MCF 10A (cell line): Measurements from ENCODE around the gene MACROD1. TPM values are rescaled to one million over a fixed set of nuclear protein-coding genes. Genes with fewer than 3 reads are reported as not detected.

Source experiments
- BruUV-seq: library from RNA; stranded (reverse); fragments of 400-500 nt; replicated peaks from 2 replicates; lab custom pipeline; 2021; lab: Mats Ljungman, UMichigan
- CTCF ChIA-PET: fragments of 300-600 bp; sonication (Branson Sonifier 250); formaldehyde crosslinking; extraction: SDS; loops from one replicate; lab custom pipeline; 2021; ENCODE audit warnings: antibody characterized with exemption, inconsistent platforms; lab: Yijun Ruan, JAX
- POLR2A ChIA-PET: fragments of 300-600, 350-650 bp; sonication (Branson Sonifier 250); formaldehyde crosslinking; extraction: SDS; loops from one replicate; lab custom pipeline; 2020; ENCODE audit warnings: antibody characterized with exemption, inconsistent platforms; lab: Yijun Ruan, JAX
- DNase-seq: peaks from one replicate; pipeline ENCODE4 v3.0.0-alpha.2; 2018; ENCODE audit not compliant: unreplicated experiment
- H3K27ac Mint-ChIP-seq: one replicate; pipeline ENCODE4 v1.8.0; 2022; ENCODE audit warnings: mild to moderate bottlenecking, low read depth, mixed read lengths; ENCODE audit not compliant: unreplicated experiment
- H3K27me3 Mint-ChIP-seq: one replicate; pipeline ENCODE4 v1.8.0; 2022; ENCODE audit warnings: mixed read lengths; ENCODE audit not compliant: insufficient read depth, unreplicated experiment
- H3K36me3 Mint-ChIP-seq: one replicate; pipeline ENCODE4 v1.8.0; 2022; ENCODE audit warnings: mild to moderate bottlenecking, moderate library complexity, mixed read lengths; ENCODE audit not compliant: insufficient read depth, unreplicated experiment
- H3K4me1 Mint-ChIP-seq: one replicate; pipeline ENCODE4 v1.8.0; 2022; ENCODE audit warnings: mixed read lengths; ENCODE audit not compliant: insufficient read depth, unreplicated experiment
- H3K4me3 Mint-ChIP-seq: one replicate; pipeline ENCODE4 v1.8.0; 2022; ENCODE audit warnings: mild to moderate bottlenecking, moderate library complexity, mixed read lengths; ENCODE audit not compliant: unreplicated experiment
- H3K9me3 Mint-ChIP-seq: one replicate; pipeline ENCODE4 v1.8.0; 2022; ENCODE audit warnings: mixed read lengths; ENCODE audit not compliant: unreplicated experiment
- CTCF ChIP-seq: fragments of 200-600 bp; IDR thresholded peaks from one replicate; pipeline ENCODE4 v1.8.0; 2022; ENCODE audit warnings: antibody characterized with exemption, mild to moderate bottlenecking; ENCODE audit not compliant: unreplicated experiment
- intact Hi-C: fragments of 100-400 bp; cut with micrococcal nuclease; formaldehyde crosslinking; loops from 2 replicates; pipeline ENCODE4 v1.14.1; 2022
- total RNA-seq: library from RNA; stranded (reverse); gene quantifications from 2 replicates; pipeline ENCODE4 v1.2.3, GENCODE V29; 2022

The MACROD1 gene
- total RNA-seq, 1 experiment from 2014 or later: 15.1 TPM

GRCh38 chr11:64071849-64072248 lies 94.1 kb downstream of the MACROD1 start:
- no peak for DNase-seq
- Mint-ChIP-seq H3K27me3 (no peaks in the 10 kb centered on the region), H3K4me1 (no peaks in the 10 kb centered on the region), H3K27ac (no peak overlapping the region), H3K36me3 (peaks cover 6% of the 10 kb centered on the region), H3K4me3 (no peak overlapping the region), H3K9me3 (no peaks in the 10 kb centered on the region)
- ChIA-PET CTCF (no interaction called here), POLR2A (interaction anchor here (0.9 kb wide), 1 partner anchor 11 kb away, joined by 3 read pairs; no protein-coding TSS in a partner anchor)
- intact Hi-C loops: no loop called here
- BruUV-seq: no TSS peak
- TF ChIP-seq CTCF: no peak

- POLR2A ChIA-PET: interaction anchor here (0.7 kb wide), 1 partner anchor 16 kb away, joined by 3 read pairs; no protein-coding TSS in a partner anchor
- intact Hi-C loops: no loop called here
- no peak for DNase-seq
- BruUV-seq: no TSS peak
- no peak overlapping the region for H3K4me3 Mint-ChIP-seq
- no peaks in the 10 kb centered on the region for H3K9me3 Mint-ChIP-seq
- CTCF ChIA-PET: interaction anchor here (0.6 kb wide), 1 partner anchor 83 kb away, joined by 3 read pairs; no protein-coding TSS in a partner anchor
- no peaks in the 10 kb centered on the region for H3K27me3 Mint-ChIP-seq
- TF ChIP-seq CTCF: no peak
- no peaks in the 10 kb centered on the region for H3K4me1 Mint-ChIP-seq
- no peaks in the 10 kb centered on the region for H3K36me3 Mint-ChIP-seq
- no peak overlapping the region for H3K27ac Mint-ChIP-seq
Observed at GRCh38 chr11:64070314-64070681, 95.6 kb downstream of the MACROD1 start.

- no peak overlapping the region for H3K4me3 Mint-ChIP-seq
- no peak overlapping the region for H3K27ac Mint-ChIP-seq
- DNase-seq: no peak
- intact Hi-C loops: no loop called here
- no peaks in the 10 kb centered on the region for H3K9me3 Mint-ChIP-seq
- ChIA-PET POLR2A (interaction anchor here (0.7 kb wide), 1 partner anchor 16 kb away, joined by 3 read pairs; no protein-coding TSS in a partner anchor), CTCF (interaction anchor here (0.6 kb wide), 1 partner anchor 84 kb away, joined by 3 read pairs; no protein-coding TSS in a partner anchor)
- no peaks in the 10 kb centered on the region for H3K27me3 Mint-ChIP-seq
- H3K4me1 Mint-ChIP-seq: no peaks in the 10 kb centered on the region
- H3K36me3 Mint-ChIP-seq: no peaks in the 10 kb centered on the region
- BruUV-seq: no TSS peak
- TF ChIP-seq CTCF: no peak
Observed at GRCh38 chr11:64069401-64070313, 96.3 kb downstream of the MACROD1 start.

- Mint-ChIP-seq H3K27ac (no peak overlapping the region), H3K4me3 (no peak overlapping the region), H3K4me1 (no peaks in the 10 kb centered on the region), H3K36me3 (no peaks in the 10 kb centered on the region), H3K27me3 (no peaks in the 10 kb centered on the region), H3K9me3 (no peaks in the 10 kb centered on the region)
- ChIA-PET CTCF (interaction anchor here (0.6 kb wide), 1 partner anchor 431 kb away, joined by 3 read pairs; no protein-coding TSS in a partner anchor), POLR2A (interaction anchor here (0.6 kb wide), 1 partner anchor 17 kb away, joined by 3 read pairs; no protein-coding TSS in a partner anchor)
- DNase-seq: no peak
- no peak for TF ChIP-seq CTCF
- intact Hi-C loops: no loop called here
- no TSS peak for BruUV-seq
Observed at GRCh38 chr11:64068705-64069400, 97.1 kb downstream of the MACROD1 start.
